Smooth muscle cell (in vitro differentiated cells): ENCODE results near the gene OMA1. TPM values are rescaled to one million over a fixed set of nuclear protein-coding genes. Genes with fewer than 3 reads are reported as not detected.
A peak's percentile ranks its signal among the peaks of the same experiment; 100 is the strongest.
"Not testable (repeated sequence)": the region's sequence is repeated elsewhere in the genome, so short reads cannot be mapped to it uniquely, and the experiment has no call there.

ENCODE experiments used
- DNase-seq: peaks from one replicate; lab custom pipeline; 2025; ENCODE audit not compliant: unreplicated experiment; lab: John Stamatoyannopoulos, UW
- H2AFZ ChIP-seq: fragments of 200-600 bp; sonication (generic); 2 replicates; pipeline ENCODE4 v1.6.0; 2016; ENCODE audit warnings: antibody characterized with exemption, low read depth, mild to moderate bottlenecking
- H3F3A ChIP-seq: fragments of 200-600 bp; sonication (generic); 2 replicates; pipeline ENCODE4 v1.6.0; 2017; ENCODE audit warnings: antibody characterized with exemption, low read depth
- H3K27ac ChIP-seq: fragments of 200-600 bp; sonication (generic); 2 replicates; pipeline ENCODE4 v1.5.1; 2016; ENCODE audit warnings: low read depth, mild to moderate bottlenecking
- H3K27me3 ChIP-seq: fragments of 200-600 bp; sonication (generic); 2 replicates; pipeline ENCODE4 v1.6.1; 2016; ENCODE audit warnings: low read depth, mild to moderate bottlenecking
- H3K36me3 ChIP-seq: fragments of 200-600 bp; sonication (generic); 2 replicates; pipeline ENCODE4 v1.5.1; 2016; ENCODE audit warnings: low read depth
- H3K4me1 ChIP-seq: fragments of 200-600 bp; sonication (generic); 2 replicates; pipeline ENCODE4 v1.5.1; 2016; ENCODE audit warnings: low read depth
- H3K4me2 ChIP-seq: fragments of 200-600 bp; sonication (generic); 2 replicates; pipeline ENCODE4 v1.6.0; 2016; ENCODE audit warnings: mild to moderate bottlenecking
- H3K4me3 ChIP-seq: fragments of 200-600 bp; sonication (generic); 2 replicates; pipeline ENCODE4 v1.5.1; 2016; ENCODE audit warnings: mild to moderate bottlenecking
- H3K79me2 ChIP-seq: fragments of 200-600 bp; sonication (generic); 2 replicates; pipeline ENCODE4 v1.6.0; 2016; ENCODE audit warnings: low read depth, mild to moderate bottlenecking
- H3K9ac ChIP-seq: fragments of 200-600 bp; sonication (generic); 2 replicates; pipeline ENCODE4 v1.6.0; 2016; ENCODE audit warnings: low read depth
- H3K9me3 ChIP-seq: fragments of 200-600 bp; sonication (generic); replicated peaks from 2 replicates; pipeline ENCODE4 v1.5.1; 2016; ENCODE audit warnings: low read depth
- H4K20me1 ChIP-seq: fragments of 200-600 bp; sonication (generic); 2 replicates; pipeline ENCODE4 v1.6.0; 2016; ENCODE audit warnings: low read depth
- CTCF ChIP-seq: fragments of 200-600 bp; sonication (generic); IDR thresholded peaks from 2 replicates; pipeline ENCODE4 v1.5.1; 2017; ENCODE audit warnings: borderline replicate concordance, mild to moderate bottlenecking, antibody characterized with exemption; ENCODE audit not compliant: insufficient read depth, poor library complexity, severe bottlenecking
- WGBS: methylation state at CpG from one replicate; pipeline ENCODE4 v1.1.7; 2016; ENCODE audit warnings: low lambda C conversion rate; 5-methylcytosine and 5-hydroxymethylcytosine counted together
- polyA plus RNA-seq: library from polyadenylated mRNA; unstranded; fragments of >200 nt; fragmentation: Nextera tagmentation; extraction: Ambion mirVana; gene quantifications from 2 replicates; pipeline ENCODE4 v1.2.1, GENCODE V29; 2016
- total RNA-seq: library from RNA; depleted of rRNA; stranded (reverse); fragments of >200 nt; gene quantifications from 2 replicates; pipeline ENCODE4 v1.2.3, GENCODE V29; 2014

The OMA1 gene
- total and polyA plus RNA-seq, 2 experiments from 2014 or later: 4.4 to 12.5 TPM

DNA sequence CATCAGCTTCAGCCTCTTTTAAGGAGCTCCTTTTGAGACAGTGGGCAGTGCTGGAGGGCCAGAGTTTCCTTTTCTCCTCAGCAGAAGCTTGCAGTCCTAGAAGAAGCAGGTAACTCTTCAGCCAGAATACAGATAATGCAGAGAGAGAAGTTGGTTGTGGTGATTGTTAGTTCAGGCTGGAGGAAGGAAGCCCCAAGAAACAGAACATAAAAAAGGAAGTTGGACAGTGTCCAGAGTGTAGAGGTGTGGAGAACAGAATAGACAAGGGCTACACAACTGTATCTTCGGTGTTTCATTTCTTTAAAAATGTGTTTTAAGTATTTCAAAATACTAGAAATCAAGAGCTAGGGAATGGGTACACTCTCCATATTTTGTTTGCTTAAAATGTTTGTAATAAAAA lies 37.0 kb upstream of the OMA1 start:
- H3K9me3 ChIP-seq: no peaks in the 10 kb centered on the region
- H3F3A ChIP-seq: peaks cover 10% of the 10 kb centered on the region
- WGBS: 96% methylated on average over 1 of the region's 1 CpG
- no peak for TF ChIP-seq CTCF
- H3K27me3 ChIP-seq: no peaks in the 10 kb centered on the region
- H3K27ac ChIP-seq: peak overlapping the region; percentile 84
- no peak overlapping the region for H2AFZ ChIP-seq
- H3K36me3 ChIP-seq: no peaks in the 10 kb centered on the region
- no peaks in the 10 kb centered on the region for H4K20me1 ChIP-seq
- H3K4me2 ChIP-seq: no peak overlapping the region
- H3K9ac ChIP-seq: peak overlapping the region; percentile 20
- no peaks in the 10 kb centered on the region for H3K4me1 ChIP-seq
- H3K4me3 ChIP-seq: no peak overlapping the region
- H3K79me2 ChIP-seq: no peaks in the 10 kb centered on the region
- no peak for DNase-seq

- H3F3A ChIP-seq: peaks cover 10% of the 10 kb centered on the region
- H3K9me3 ChIP-seq, H3K27me3 ChIP-seq, DNase-seq, H3K27ac ChIP-seq, H3K4me2 ChIP-seq, H3K36me3 ChIP-seq, H4K20me1 ChIP-seq, H3K79me2 ChIP-seq, H3K4me3 ChIP-seq, H3K4me1 ChIP-seq, H3K9ac ChIP-seq, H2AFZ ChIP-seq: not testable (repeated sequence)
- WGBS: no CpG with 5 or more reads among the region's 1 CpG
Measured at GRCh38 chr1:58582143-58582542, 35.6 kb upstream of the OMA1 start.

GRCh38 chr1:58581641-58582040 lies 35.1 kb upstream of the OMA1 start:
- 78% methylated on average over 2 of the region's 2 CpGs for WGBS
- no peaks in the 10 kb centered on the region for H4K20me1 ChIP-seq
- no peak overlapping the region for H3K4me3 ChIP-seq
- H3K36me3 ChIP-seq: no peaks in the 10 kb centered on the region
- H3K9ac ChIP-seq: no peak overlapping the region
- no peak overlapping the region for H3K4me2 ChIP-seq
- peaks cover 10% of the 10 kb centered on the region for H3F3A ChIP-seq
- H3K27me3 ChIP-seq: peaks cover 12% of the 10 kb centered on the region
- no peaks in the 10 kb centered on the region for H3K9me3 ChIP-seq
- no peaks in the 10 kb centered on the region for H3K4me1 ChIP-seq
- TF ChIP-seq CTCF: no peak
- no peak overlapping the region for H2AFZ ChIP-seq
- no peak overlapping the region for H3K27ac ChIP-seq
- H3K79me2 ChIP-seq: no peaks in the 10 kb centered on the region
- no peak for DNase-seq

DNA sequence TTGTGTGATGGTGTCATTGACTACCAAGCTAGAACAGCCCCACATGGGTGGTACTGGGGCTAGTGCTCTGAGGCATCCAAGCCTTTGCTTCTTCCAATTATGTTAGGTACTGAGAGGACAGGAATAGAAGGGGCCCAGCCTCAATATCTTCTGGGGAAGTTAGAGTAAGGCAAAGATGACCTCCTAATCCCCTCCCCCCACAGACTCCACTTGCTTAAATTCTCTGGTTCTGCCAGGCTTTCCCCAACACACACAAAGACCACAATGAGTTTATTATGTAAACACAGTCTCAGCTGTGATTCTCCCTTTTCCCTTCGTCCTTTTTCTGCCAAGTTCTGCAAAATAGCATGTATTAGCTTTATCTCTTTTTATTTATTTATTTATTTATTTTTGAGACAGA lies 33.7 kb upstream of the OMA1 start:
- Histone ChIP-seq H2AFZ (no peak overlapping the region), H4K20me1 (no peaks in the 10 kb centered on the region), H3K36me3 (no peaks in the 10 kb centered on the region), H3F3A (peaks cover 10% of the 10 kb centered on the region), H3K4me3 (no peak overlapping the region), H3K27ac (no peak overlapping the region), H3K4me1 (no peaks in the 10 kb centered on the region), H3K27me3 (peaks cover 16% of the 10 kb centered on the region), H3K9ac (no peak overlapping the region), H3K9me3 (no peaks in the 10 kb centered on the region), H3K4me2 (no peak overlapping the region), H3K79me2 (no peaks in the 10 kb centered on the region)
- no peak for DNase-seq
- no peak for TF ChIP-seq CTCF
- WGBS: 25% methylated on average over 1 of the region's 1 CpG
